Neural cell (in vitro differentiated cells): ENCODE data around the gene PCDHA1.

Source experiments
- CTCF ChIP-seq: fragments of 450-650 bp; IDR thresholded peaks from 2 replicates; pipeline ENCODE4 v1.5.1; 2014; ENCODE audit warnings: antibody characterized with exemption, mild to moderate bottlenecking, moderate library complexity; ENCODE audit not compliant: poor library complexity, severe bottlenecking
- EZH2 ChIP-seq: fragments of 200-600, 300-800 bp; shearing (Covaris generic), sonication (generic); IDR thresholded peaks from 2 replicates; pipeline ENCODE4 v1.6.1; 2014; ENCODE audit warnings: antibody characterized with exemption, low read length, borderline replicate concordance, mild to moderate bottlenecking; ENCODE audit not compliant: insufficient read depth, poor library complexity, severe bottlenecking
- RAD21 ChIP-seq: fragments of 450-650 bp; conservative IDR thresholded peaks from 2 replicates; pipeline ENCODE4 v1.6.1; 2014; ENCODE audit warnings: antibody characterized with exemption, mild to moderate bottlenecking, moderate library complexity

GRCh38 chr5:140806834-140807775 is 21.2 kb downstream of the PCDHA1 start, which contains the start of gene PCDHA4:
- TF ChIP-seq CTCF (peak; percentile 88), RAD21 (peak; percentile 90), EZH2 (no peak)
